BE2C (cell line): ENCODE results near the gene OARD1.

Source experiments
- DNase-seq: peaks from one replicate; pipeline ENCODE4 v3.0.0-alpha.2; 2020
- H3K27me3 ChIP-seq: fragments of 250-450 bp; sonication (Bioruptor Pico); 2 replicates; pipeline ENCODE4 v1.5.1; 2020; ENCODE audit warnings: mild to moderate bottlenecking
- H3K36me3 ChIP-seq: fragments of 250-450 bp; sonication (Bioruptor Pico); 2 replicates; pipeline ENCODE4 v1.5.1; 2020; ENCODE audit warnings: mild to moderate bottlenecking
- H3K4me1 ChIP-seq: fragments of 250-450 bp; sonication (Bioruptor Pico); 2 replicates; pipeline ENCODE4 v1.5.1; 2020
- H3K4me3 ChIP-seq: 2 replicates; pipeline ENCODE4 v1.5.1; 2011; ENCODE audit warnings: low read depth, low read length
- H3K9me3 ChIP-seq: fragments of 250-450 bp; sonication (Bioruptor Pico); 2 replicates; pipeline ENCODE4 v1.5.1; 2020
- TF ChIP-seq, protein P1 (sequence below): IDR thresholded peaks from 2 replicates; pipeline ENCODE4 v1.5.1; 2012; ENCODE audit warnings: mild to moderate bottlenecking, low read depth, low read length

The OARD1 gene

DNA sequence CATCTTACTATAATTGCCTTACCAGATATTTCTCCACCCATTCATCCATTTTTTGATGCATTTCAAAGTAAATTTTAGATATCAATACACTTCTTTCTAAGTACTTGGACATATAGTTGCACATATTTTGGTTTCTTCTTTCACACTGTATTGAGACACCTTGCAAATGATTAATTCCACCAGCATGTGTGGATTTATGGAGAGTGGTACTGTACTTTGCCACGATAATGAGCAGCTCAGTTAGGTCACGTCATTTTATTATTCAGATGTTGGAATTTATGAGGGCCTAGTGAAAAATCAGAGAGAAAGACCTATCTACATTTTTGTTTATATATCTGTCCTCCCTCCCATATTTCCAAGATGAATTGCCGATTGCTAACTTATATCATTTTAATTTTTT is 5.9 kb upstream of the OARD1 start:
- H3K27me3 ChIP-seq = no peaks in the 10 kb centered on the region
- TF ChIP-seq, protein P1, sequence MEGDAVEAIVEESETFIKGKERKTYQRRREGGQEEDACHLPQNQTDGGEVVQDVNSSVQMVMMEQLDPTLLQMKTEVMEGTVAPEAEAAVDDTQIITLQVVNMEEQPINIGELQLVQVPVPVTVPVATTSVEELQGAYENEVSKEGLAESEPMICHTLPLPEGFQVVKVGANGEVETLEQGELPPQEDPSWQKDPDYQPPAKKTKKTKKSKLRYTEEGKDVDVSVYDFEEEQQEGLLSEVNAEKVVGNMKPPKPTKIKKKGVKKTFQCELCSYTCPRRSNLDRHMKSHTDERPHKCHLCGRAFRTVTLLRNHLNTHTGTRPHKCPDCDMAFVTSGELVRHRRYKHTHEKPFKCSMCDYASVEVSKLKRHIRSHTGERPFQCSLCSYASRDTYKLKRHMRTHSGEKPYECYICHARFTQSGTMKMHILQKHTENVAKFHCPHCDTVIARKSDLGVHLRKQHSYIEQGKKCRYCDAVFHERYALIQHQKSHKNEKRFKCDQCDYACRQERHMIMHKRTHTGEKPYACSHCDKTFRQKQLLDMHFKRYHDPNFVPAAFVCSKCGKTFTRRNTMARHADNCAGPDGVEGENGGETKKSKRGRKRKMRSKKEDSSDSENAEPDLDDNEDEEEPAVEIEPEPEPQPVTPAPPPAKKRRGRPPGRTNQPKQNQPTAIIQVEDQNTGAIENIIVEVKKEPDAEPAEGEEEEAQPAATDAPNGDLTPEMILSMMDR = no peak
- no peaks in the 10 kb centered on the region; the same call in none of the 2 replicates for H3K4me1 ChIP-seq
- no peaks in the 10 kb centered on the region for H3K9me3 ChIP-seq
- no peak overlapping the region for H3K4me3 ChIP-seq
- DNase-seq = no peak
- peaks cover 30% of the 10 kb centered on the region for H3K36me3 ChIP-seq

DNA sequence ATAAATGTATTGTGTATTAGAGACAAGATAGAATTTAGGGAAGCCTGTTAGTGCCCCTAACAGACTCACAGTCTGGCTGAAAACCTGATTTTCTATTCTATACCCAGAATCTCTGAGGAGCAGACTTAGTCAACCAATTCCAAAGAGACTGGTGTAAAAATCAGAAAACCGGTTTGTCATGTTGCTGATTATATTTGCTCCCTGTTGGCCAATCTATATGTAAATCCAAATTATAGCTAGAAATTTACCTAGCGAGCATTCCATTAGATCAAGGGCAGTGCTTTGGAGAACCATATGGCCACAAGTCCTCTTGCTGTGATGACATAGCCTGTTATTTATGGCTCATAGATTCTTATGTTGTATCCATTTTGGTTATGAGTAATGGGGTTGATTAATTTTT is 5.4 kb upstream of the OARD1 start:
- no peak for DNase-seq
- H3K36me3 ChIP-seq = peaks cover 24% of the 10 kb centered on the region
- TF ChIP-seq, protein P1 = no peak
- H3K27me3 ChIP-seq = no peaks in the 10 kb centered on the region
- H3K4me3 ChIP-seq = no peak overlapping the region
- no peaks in the 10 kb centered on the region for H3K9me3 ChIP-seq
- no peaks in the 10 kb centered on the region; the same call in none of the 2 replicates for H3K4me1 ChIP-seq

DNA sequence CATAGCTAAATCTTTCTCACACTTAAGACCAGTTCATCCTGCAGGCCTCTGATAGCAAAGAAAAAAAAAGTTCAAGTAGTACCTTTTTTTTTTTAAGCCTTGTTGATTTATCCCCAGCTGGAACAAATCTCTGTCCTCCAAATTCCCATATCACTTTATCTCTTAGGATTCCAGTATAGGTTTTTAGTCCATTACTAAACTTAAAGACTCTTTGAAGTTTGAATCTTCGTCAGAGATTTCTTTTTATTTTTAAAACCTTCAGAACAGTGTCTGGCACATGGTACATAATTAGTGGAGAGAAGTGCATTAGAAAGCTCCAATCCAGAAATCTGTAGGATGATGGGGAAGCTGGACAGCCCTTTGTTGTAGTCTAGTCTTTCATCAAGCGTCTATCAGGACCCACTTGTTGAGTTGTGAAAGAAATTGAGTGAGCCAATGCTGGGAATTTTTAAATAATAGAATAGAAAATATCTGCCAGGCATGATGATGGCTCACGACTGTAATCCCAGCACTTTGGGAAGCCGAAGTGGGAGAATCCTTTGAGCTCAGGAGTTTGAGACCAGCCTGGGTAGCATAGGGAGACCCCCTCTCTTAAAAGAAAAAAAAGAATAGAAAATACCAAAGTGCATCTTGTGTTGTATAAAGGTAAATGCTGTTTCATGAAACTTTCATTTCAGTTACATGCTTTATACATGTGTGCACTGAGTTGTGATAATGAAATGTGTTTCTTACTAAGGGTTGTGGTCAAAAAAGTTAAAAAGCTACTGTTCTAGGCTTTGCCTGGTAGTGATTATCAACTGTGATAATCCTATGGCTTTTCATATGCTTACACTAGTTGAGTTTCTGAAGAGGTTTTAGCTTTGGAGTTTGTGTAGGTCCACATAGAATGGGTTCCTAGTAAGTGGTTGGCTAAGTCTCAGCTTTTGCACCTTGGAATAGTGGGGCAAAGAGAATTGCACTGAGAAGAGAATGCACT is 3.8 kb upstream of the OARD1 start:
- Histone ChIP-seq H3K36me3 (peaks cover 22% of the 10 kb centered on the region), H3K4me3 (no peak overlapping the region), H3K9me3 (no peaks in the 10 kb centered on the region), H3K27me3 (no peaks in the 10 kb centered on the region), H3K4me1 (no peaks in the 10 kb centered on the region; the same call in none of the 2 replicates)
- DNase-seq = no peak
- TF ChIP-seq, protein P1 = no peak

DNA sequence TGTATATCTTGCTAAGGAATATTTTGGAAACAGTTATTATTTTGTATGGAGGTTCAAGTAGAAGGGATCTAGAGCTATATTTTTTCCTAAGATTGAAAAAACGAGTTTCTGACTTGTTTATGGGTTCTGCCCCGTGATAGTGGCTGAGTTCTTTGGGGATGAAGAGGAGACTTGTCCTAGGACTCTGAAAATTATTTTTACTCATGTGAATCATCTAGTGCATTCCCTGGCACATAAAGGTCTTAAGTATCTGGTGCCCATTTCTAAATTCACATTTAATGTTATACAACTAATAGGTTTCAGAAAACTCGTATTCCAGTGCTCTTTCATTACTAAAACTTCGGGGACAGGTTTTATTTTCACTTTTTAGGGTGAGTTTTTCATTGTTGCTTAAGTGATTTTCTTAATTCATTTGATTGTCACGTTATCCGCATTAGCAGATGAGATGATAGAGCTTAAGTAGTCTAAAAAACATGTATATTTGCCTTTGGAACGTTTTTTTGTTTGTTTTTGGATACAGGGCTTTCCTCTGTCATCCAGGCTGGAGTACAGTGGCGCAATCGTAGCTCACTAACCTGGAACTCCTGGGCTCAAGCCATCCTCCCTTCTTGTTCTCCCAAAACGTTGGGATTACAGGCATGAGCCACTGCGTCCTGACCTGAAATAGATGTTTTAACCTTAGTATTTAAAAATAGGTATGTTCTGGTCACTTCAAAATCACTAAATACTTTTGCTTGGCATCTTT is 2.7 kb upstream of the OARD1 start:
- Histone ChIP-seq H3K4me3 (peak overlapping the region; percentile 96), H3K9me3 (no peaks in the 10 kb centered on the region), H3K36me3 (peaks cover 13% of the 10 kb centered on the region), H3K4me1 (no peaks in the 10 kb centered on the region; the same call in none of the 2 replicates), H3K27me3 (no peaks in the 10 kb centered on the region)
- no peak for DNase-seq
- TF ChIP-seq, protein P1 = no peak

DNA sequence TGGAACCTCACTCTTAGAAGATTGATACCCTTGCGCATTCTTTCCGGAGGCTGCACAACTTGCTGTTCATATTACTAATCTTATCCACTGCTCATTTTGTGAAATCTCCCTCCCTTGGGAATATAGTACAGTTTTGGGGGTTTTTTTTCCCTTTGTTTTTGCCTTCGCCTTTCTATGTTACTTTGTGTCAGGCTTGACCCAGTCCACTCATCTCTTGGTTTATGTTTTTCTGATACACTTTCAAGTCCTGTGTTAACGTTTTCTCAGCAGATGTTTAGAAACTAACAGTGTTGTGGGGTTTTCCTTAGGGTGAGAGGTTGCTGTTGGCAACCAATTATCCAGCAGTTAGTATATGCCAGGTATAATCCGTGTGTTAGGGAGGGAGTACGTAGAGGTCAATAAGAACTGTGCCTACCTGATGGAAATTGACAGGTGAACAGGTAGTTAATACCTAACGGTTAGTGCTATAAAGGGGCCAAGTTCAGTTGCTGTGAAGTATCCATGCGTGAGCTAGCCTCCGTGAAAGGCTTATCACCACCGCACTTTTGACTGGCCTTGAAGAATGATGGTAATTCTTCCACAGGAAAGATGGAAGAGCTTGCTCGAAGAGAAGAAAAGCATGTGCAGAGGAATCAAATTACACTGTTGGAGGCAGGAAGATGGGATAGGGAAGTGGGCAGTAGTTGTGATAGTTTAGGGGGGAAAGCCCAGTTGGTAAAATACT is 2.0 kb upstream of the OARD1 start:
- Histone ChIP-seq H3K4me3 (peak overlapping the region; percentile 96), H3K27me3 (no peaks in the 10 kb centered on the region), H3K36me3 (peaks cover 6% of the 10 kb centered on the region), H3K9me3 (no peaks in the 10 kb centered on the region), H3K4me1 (no peaks in the 10 kb centered on the region; the same call in none of the 2 replicates)
- TF ChIP-seq, protein P1 = no peak
- DNase-seq = no peak
